Measurements from ENCODE around the gene NPSR1.

The NPSR1 gene

GRCh38 chr7:34723338-34723737 lies 65.3 kb downstream of the NPSR1 start:
- no peak for DNase-seq (ENCODE audit: low read depth)
- Histone ChIP-seq H3K4me3 (ENCODE audit: low read length) (no peak overlapping the region), H3K9ac (ENCODE audit: low read length) (no peak overlapping the region), H3K9me3 (ENCODE audit: control insufficient read depth, low read length) (no peaks in the 10 kb centered on the region), H3K36me3 (ENCODE audit: control insufficient read depth, insufficient read depth, low read length, severe bottlenecking) (no peaks in the 10 kb centered on the region), H3K27me3 (replicated peaks; ENCODE audit: control insufficient read depth, insufficient read depth, low read length) (no peaks in the 10 kb centered on the region), H3K4me1 (ENCODE audit: control insufficient read depth, insufficient read depth, low read length) (no peaks in the 10 kb centered on the region)

GRCh38 chr7:34723866-34724490 lies 66.0 kb downstream of the NPSR1 start:
- no peaks in the 10 kb centered on the region for H3K36me3 ChIP-seq (ENCODE audit: control insufficient read depth, insufficient read depth, low read length, severe bottlenecking)

GRCh38 chr7:34726221-34726620 lies 68.2 kb downstream of the NPSR1 start:
- H3K36me3 ChIP-seq (ENCODE audit: control insufficient read depth, insufficient read depth, low read length, severe bottlenecking) = no peaks in the 10 kb centered on the region
- H3K4me1 ChIP-seq (ENCODE audit: control insufficient read depth, insufficient read depth, low read length) = no peaks in the 10 kb centered on the region
- no peak for DNase-seq (ENCODE audit: low read depth)
- H3K27me3 ChIP-seq (replicated peaks; ENCODE audit: control insufficient read depth, insufficient read depth, low read length) = no peaks in the 10 kb centered on the region
- no peaks in the 10 kb centered on the region for H3K9me3 ChIP-seq (ENCODE audit: control insufficient read depth, low read length)
- no peak overlapping the region for H3K9ac ChIP-seq (ENCODE audit: low read length)
- no peak overlapping the region for H3K4me3 ChIP-seq (ENCODE audit: low read length)

More at GRCh38 chr7:34723866-34724490, 66.0 kb downstream of the NPSR1 start:
- no peak overlapping the region for H3K4me3 ChIP-seq (ENCODE audit: low read length)
- H3K4me1 ChIP-seq (ENCODE audit: control insufficient read depth, insufficient read depth, low read length) = no peaks in the 10 kb centered on the region
- no peaks in the 10 kb centered on the region for H3K27me3 ChIP-seq (replicated peaks; ENCODE audit: control insufficient read depth, insufficient read depth, low read length)
- H3K9me3 ChIP-seq (ENCODE audit: control insufficient read depth, low read length) = no peaks in the 10 kb centered on the region
- no peak overlapping the region for H3K9ac ChIP-seq (ENCODE audit: low read length)
- DNase-seq (ENCODE audit: low read depth) = no peak

GRCh38 chr7:34727464-34727995 lies 69.5 kb downstream of the NPSR1 start:
- no peaks in the 10 kb centered on the region for H3K4me1 ChIP-seq (ENCODE audit: control insufficient read depth, insufficient read depth, low read length)
- H3K36me3 ChIP-seq (ENCODE audit: control insufficient read depth, insufficient read depth, low read length, severe bottlenecking) = no peaks in the 10 kb centered on the region
- no peaks in the 10 kb centered on the region for H3K9me3 ChIP-seq (ENCODE audit: control insufficient read depth, low read length)
- H3K27me3 ChIP-seq (replicated peaks; ENCODE audit: control insufficient read depth, insufficient read depth, low read length) = no peaks in the 10 kb centered on the region
- H3K9ac ChIP-seq (ENCODE audit: low read length) = no peak overlapping the region
- H3K4me3 ChIP-seq (ENCODE audit: low read length) = no peak overlapping the region
- DNase-seq (ENCODE audit: low read depth) = no peak

- H3K27me3 ChIP-seq (replicated peaks; ENCODE audit: control insufficient read depth, insufficient read depth, low read length) = no peaks in the 10 kb centered on the region
- no peaks in the 10 kb centered on the region for H3K9me3 ChIP-seq (ENCODE audit: control insufficient read depth, low read length)
- no peak overlapping the region for H3K4me3 ChIP-seq (ENCODE audit: low read length)
- no peak overlapping the region for H3K9ac ChIP-seq (ENCODE audit: low read length)
- H3K4me1 ChIP-seq (ENCODE audit: control insufficient read depth, insufficient read depth, low read length) = no peaks in the 10 kb centered on the region
- H3K36me3 ChIP-seq (ENCODE audit: control insufficient read depth, insufficient read depth, low read length, severe bottlenecking) = no peaks in the 10 kb centered on the region
- no peak for DNase-seq (ENCODE audit: low read depth)
These were observed 70.1 kb downstream of the NPSR1 start for GRCh38 chr7:34728156-34728555.

- no peaks in the 10 kb centered on the region for H3K4me1 ChIP-seq (ENCODE audit: control insufficient read depth, insufficient read depth, low read length)
- H3K4me3 ChIP-seq (ENCODE audit: low read length) = no peak overlapping the region
- H3K27me3 ChIP-seq (replicated peaks; ENCODE audit: control insufficient read depth, insufficient read depth, low read length) = no peaks in the 10 kb centered on the region
- H3K9me3 ChIP-seq (ENCODE audit: control insufficient read depth, low read length) = no peaks in the 10 kb centered on the region
- DNase-seq (ENCODE audit: low read depth) = no peak
- no peaks in the 10 kb centered on the region for H3K36me3 ChIP-seq (ENCODE audit: control insufficient read depth, insufficient read depth, low read length, severe bottlenecking)
- H3K9ac ChIP-seq (ENCODE audit: low read length) = no peak overlapping the region
These were observed 76.8 kb downstream of the NPSR1 start for GRCh38 chr7:34734771-34735170.

GRCh38 chr7:34735526-34735925 lies 77.5 kb downstream of the NPSR1 start:
- no peak for DNase-seq (ENCODE audit: low read depth)
- Histone ChIP-seq H3K9me3 (ENCODE audit: control insufficient read depth, low read length) (peaks cover 4% of the 10 kb centered on the region), H3K36me3 (ENCODE audit: control insufficient read depth, insufficient read depth, low read length, severe bottlenecking) (no peaks in the 10 kb centered on the region), H3K9ac (ENCODE audit: low read length) (no peak overlapping the region), H3K4me1 (ENCODE audit: control insufficient read depth, insufficient read depth, low read length) (no peaks in the 10 kb centered on the region), H3K4me3 (ENCODE audit: low read length) (no peak overlapping the region), H3K27me3 (replicated peaks; ENCODE audit: control insufficient read depth, insufficient read depth, low read length) (no peaks in the 10 kb centered on the region)

GRCh38 chr7:34739651-34740300 lies 81.8 kb downstream of the NPSR1 start:
- Histone ChIP-seq H3K27me3 (replicated peaks; ENCODE audit: control insufficient read depth, insufficient read depth, low read length) (no peaks in the 10 kb centered on the region), H3K9me3 (ENCODE audit: control insufficient read depth, low read length) (peaks cover 28% of the 10 kb centered on the region), H3K36me3 (ENCODE audit: control insufficient read depth, insufficient read depth, low read length, severe bottlenecking) (no peaks in the 10 kb centered on the region), H3K9ac (ENCODE audit: low read length) (no peak overlapping the region), H3K4me3 (ENCODE audit: low read length) (no peak overlapping the region), H3K4me1 (ENCODE audit: control insufficient read depth, insufficient read depth, low read length) (no peaks in the 10 kb centered on the region)
- DNase-seq (ENCODE audit: low read depth) = no peak

- DNase-seq (ENCODE audit: low read depth) = no peak
- H3K4me3 ChIP-seq (ENCODE audit: low read length) = no peak overlapping the region
- peaks cover 28% of the 10 kb centered on the region for H3K9me3 ChIP-seq (ENCODE audit: control insufficient read depth, low read length)
- no peak overlapping the region for H3K9ac ChIP-seq (ENCODE audit: low read length)
- no peaks in the 10 kb centered on the region for H3K4me1 ChIP-seq (ENCODE audit: control insufficient read depth, insufficient read depth, low read length)
- no peaks in the 10 kb centered on the region for H3K27me3 ChIP-seq (replicated peaks; ENCODE audit: control insufficient read depth, insufficient read depth, low read length)
- H3K36me3 ChIP-seq (ENCODE audit: control insufficient read depth, insufficient read depth, low read length, severe bottlenecking) = no peaks in the 10 kb centered on the region
These were observed 82.8 kb downstream of the NPSR1 start for GRCh38 chr7:34740840-34741239.

- Histone ChIP-seq H3K27me3 (replicated peaks; ENCODE audit: control insufficient read depth, insufficient read depth, low read length) (no peaks in the 10 kb centered on the region), H3K4me1 (ENCODE audit: control insufficient read depth, insufficient read depth, low read length) (peaks cover 3% of the 10 kb centered on the region), H3K36me3 (ENCODE audit: control insufficient read depth, insufficient read depth, low read length, severe bottlenecking) (no peaks in the 10 kb centered on the region), H3K9ac (ENCODE audit: low read length) (no peak overlapping the region), H3K4me3 (ENCODE audit: low read length) (no peak overlapping the region), H3K9me3 (ENCODE audit: control insufficient read depth, low read length) (peaks cover 9% of the 10 kb centered on the region)
- no peak for DNase-seq (ENCODE audit: low read depth)
These were observed 89.3 kb downstream of the NPSR1 start for GRCh38 chr7:34747176-34747781.

GRCh38 chr7:34747867-34748727 lies 90.1 kb downstream of the NPSR1 start:
- peak; percentile 68 for DNase-seq (ENCODE audit: low read depth)
- Histone ChIP-seq H3K36me3 (ENCODE audit: control insufficient read depth, insufficient read depth, low read length, severe bottlenecking) (no peaks in the 10 kb centered on the region), H3K9me3 (ENCODE audit: control insufficient read depth, low read length) (peaks cover 1% of the 10 kb centered on the region), H3K9ac (ENCODE audit: low read length) (no peak overlapping the region), H3K4me3 (ENCODE audit: low read length) (no peak overlapping the region), H3K4me1 (ENCODE audit: control insufficient read depth, insufficient read depth, low read length) (peaks cover 3% of the 10 kb centered on the region), H3K27me3 (replicated peaks; ENCODE audit: control insufficient read depth, insufficient read depth, low read length) (no peaks in the 10 kb centered on the region)
